ENCODE results near the gene OBSL1. TPM values are rescaled to one million over a fixed set of nuclear protein-coding genes. Genes with fewer than 3 reads are reported as not detected.

OBSL1 gene
- total and polyA plus RNA-seq, 3 donors from 2014 or later, result 312 to 507 (median 462) TPM

- DNase-seq, result no peak
- H3K27ac ChIP-seq, result peak overlapping the region; percentile 84 to 90
- no peak overlapping the region for H3K4me3 ChIP-seq
- peaks cover 79% of the 10 kb centered on the region for H3K4me1 ChIP-seq
- no peak for TF ChIP-seq CTCF (IDR thresholded peaks at IDR 0.05)
- no peak for TF ChIP-seq POLR2A (IDR thresholded peaks at IDR 0.05)
- WGBS, 2 donors, result 49 to 63% methylated on average over 4 to 15 of the region's 15 CpGs
- intact Hi-C loops (cut with DNase I; ENCODE audit: low total_unique reads), result no loop called here
- no peaks in the 10 kb centered on the region for H3K36me3 ChIP-seq (ENCODE audit: low read depth, missing control alignments)
- no peaks in the 10 kb centered on the region for H3K27me3 ChIP-seq
- H3K9me3 ChIP-seq, result no peaks in the 10 kb centered on the region
These were observed 37.1 kb upstream of the OBSL1 start for GRCh38 chr2:219608399-219608964.

- H3K4me1 ChIP-seq, result peaks cover 79% of the 10 kb centered on the region
- DNase-seq, result no peak
- TF ChIP-seq POLR2A (IDR thresholded peaks at IDR 0.05), result no peak
- TF ChIP-seq CTCF (IDR thresholded peaks at IDR 0.05), result no peak
These were observed 36.6 kb upstream of the OBSL1 start for GRCh38 chr2:219607931-219608330.

GRCh38 chr2:219605607-219605954, 34.2 kb upstream of the OBSL1 start:
- 37 to 46% methylated on average over 2 to 6 of the region's 6 CpGs for WGBS, 2 donors
- Histone ChIP-seq H3K27me3 (no peaks in the 10 kb centered on the region), H3K36me3 (ENCODE audit: low read depth, missing control alignments) (no peaks in the 10 kb centered on the region), H3K4me3 (no peak overlapping the region), H3K4me1 (peaks cover 68% of the 10 kb centered on the region), H3K9me3 (no peaks in the 10 kb centered on the region), H3K27ac (peak overlapping the region; percentile 76 to 90)
- intact Hi-C loops (cut with DNase I; ENCODE audit: low total_unique reads), result no loop called here
- DNase-seq, result no peak
- no peak for TF ChIP-seq POLR2A (IDR thresholded peaks at IDR 0.05)
- TF ChIP-seq CTCF (IDR thresholded peaks at IDR 0.05), result no peak

More at GRCh38 chr2:219607931-219608330, 36.6 kb upstream of the OBSL1 start:
- Histone ChIP-seq H3K27ac (peak overlapping the region; percentile 84 to 90), H3K9me3 (no peaks in the 10 kb centered on the region), H3K4me3 (no peak overlapping the region), H3K27me3 (no peaks in the 10 kb centered on the region), H3K36me3 (ENCODE audit: low read depth, missing control alignments) (no peaks in the 10 kb centered on the region)
- 60 to 79% methylated on average over 14 to 15 of the region's 15 CpGs for WGBS, 2 donors
- intact Hi-C loops (cut with DNase I; ENCODE audit: low total_unique reads), result no loop called here

GRCh38 chr2:219603771-219604170, 32.4 kb upstream of the OBSL1 start:
- TF ChIP-seq CTCF (IDR thresholded peaks at IDR 0.05) (no peak), POLR2A (IDR thresholded peaks at IDR 0.05) (no peak)
- no peaks in the 10 kb centered on the region for H3K36me3 ChIP-seq (ENCODE audit: low read depth, missing control alignments)
- H3K4me3 ChIP-seq, result no peak overlapping the region
- H3K27me3 ChIP-seq, result no peaks in the 10 kb centered on the region
- 80 to 85% methylated on average over 5 of the region's 5 CpGs for WGBS, 2 donors
- DNase-seq, result no peak
- peaks cover 52% of the 10 kb centered on the region for H3K4me1 ChIP-seq
- no peaks in the 10 kb centered on the region for H3K9me3 ChIP-seq
- intact Hi-C loops (cut with DNase I; ENCODE audit: low total_unique reads), result no loop called here
- H3K27ac ChIP-seq, result peak overlapping the region; percentile 6 to 76

Measured in testis (tissue), 3 donors.